ENCODE measurements around the gene FKBP8.
A peak's percentile ranks its signal among the peaks of the same experiment; 100 is the strongest.

DNA sequence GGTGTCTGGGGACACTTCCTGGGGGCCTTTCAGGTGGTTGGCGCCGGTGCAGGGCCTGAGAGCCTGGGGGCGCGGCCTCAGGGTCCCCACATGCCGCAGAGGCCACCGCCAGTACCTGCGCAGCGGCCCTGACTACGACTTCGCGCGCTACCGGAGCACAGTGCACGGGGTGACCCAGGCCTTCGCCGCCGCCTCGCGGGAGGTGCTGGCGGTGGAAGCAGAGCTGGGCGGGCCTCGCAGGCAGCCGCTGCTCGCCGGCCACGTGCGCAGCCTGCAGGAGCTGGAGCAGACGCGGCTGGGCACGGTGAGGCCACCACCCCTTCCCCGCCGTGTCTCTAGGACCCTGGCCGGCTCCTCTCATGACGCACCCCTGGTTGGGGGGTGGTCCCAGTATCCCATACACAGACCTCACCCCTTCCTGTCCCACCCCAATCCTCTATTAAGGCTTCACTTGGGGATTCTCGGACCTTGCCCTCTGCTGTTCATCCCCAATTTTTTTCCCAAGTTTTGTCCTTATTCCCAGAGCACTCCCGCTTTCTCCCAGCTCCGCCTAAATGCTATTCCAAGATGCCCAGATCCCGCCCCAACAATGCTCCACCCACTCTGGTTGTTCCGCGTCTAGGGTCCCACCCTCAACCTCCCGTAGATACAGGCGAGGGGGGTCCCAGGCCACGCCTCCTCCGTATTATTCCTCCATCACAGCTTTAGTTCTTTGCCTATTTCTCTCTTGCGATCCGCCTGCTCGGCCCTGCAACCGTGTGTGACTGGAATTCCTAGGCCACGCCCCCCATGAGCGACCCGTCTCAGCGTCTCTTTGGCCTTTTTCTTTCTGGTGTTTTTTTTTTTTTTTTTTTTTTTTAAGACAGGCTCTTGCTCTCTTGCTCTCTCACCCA is 46.3 kb upstream of the FKBP8 start:
- TF ChIP-seq CTCF (IDR thresholded peaks at IDR 0.05) = peak in 2 of 4 experiments; percentile 22 to 35
- no peak for TF ChIP-seq POLR2A (IDR thresholded peaks at IDR 0.05)
